A549 (cell line): ENCODE results near the gene TUT4. TPM values are rescaled to one million over a fixed set of nuclear protein-coding genes. Genes with fewer than 3 reads are reported as not detected.
A peak's percentile ranks its signal among the peaks of the same experiment; 100 is the strongest.

Source experiments
- ATAC-seq, 2 experiments: fragments of 200-7000 bp in 1 of 2; fragments of >200 bp in 1 of 2; cut with Nextera tagmentation in 1 of 2; cut with Tn5 transposase in 1 of 2; 3 replicates each; pipeline versions ENCODE4 v1.8.0 to v1.9.1; 2018 to 2020; ENCODE audit warnings: mild to moderate bottlenecking in 1 of 2, moderate library complexity in 1 of 2
- CTCF ChIA-PET: fragments of 300-600 bp; sonication (Branson Sonifier 250); formaldehyde crosslinking; extraction: SDS; loops from one replicate; lab custom pipeline; 2021; ENCODE audit warnings: antibody characterized with exemption, inconsistent platforms; lab: Yijun Ruan, JAX
- POLR2A ChIA-PET: fragments of 350-600 bp; formaldehyde crosslinking; extraction: SDS; loops from one replicate; lab custom pipeline; 2021; ENCODE audit warnings: antibody characterized with exemption, inconsistent platforms; lab: Yijun Ruan, JAX
- DNase-seq, 2 experiments: peaks; one replicate each; pipeline versions ENCODE4 v3.0.0 to v3.0.0-alpha.2; 2011 to 2016; ENCODE audit warnings: low read depth in 1 of 2, low spot score in 1 of 2
- FAIRE-seq: peaks from 2 replicates; lab custom pipeline; 2011; peaks lifted over from hg19 to GRCh38; lab: Jason Lieb, UNC
- H3K27ac ChIP-seq, 2 experiments: fragments of >200 bp; sonication (Bioruptor Twin); formaldehyde crosslinking; 3 replicates each; pipeline ENCODE4 v1.5.1; 2016 to 2017
- H3K4me1 ChIP-seq: fragments of >200 bp; sonication (Bioruptor Twin); formaldehyde crosslinking; 3 replicates; pipeline ENCODE4 v1.6.1; 2016
- H3K4me2 ChIP-seq: fragments of >200 bp; sonication (Bioruptor Twin); formaldehyde crosslinking; 3 replicates; pipeline ENCODE4 v1.6.1; 2016
- H3K4me3 ChIP-seq: fragments of >200 bp; sonication (Bioruptor Twin); formaldehyde crosslinking; 3 replicates; pipeline ENCODE4 v1.5.1; 2016
- H3K9me3 ChIP-seq: fragments of >200 bp; sonication (Bioruptor Twin); formaldehyde crosslinking; 3 replicates; pipeline ENCODE4 v1.6.1; 2016
- CBX2 ChIP-seq: fragments of 200-600 bp; sonication (generic); IDR thresholded peaks from 2 replicates; pipeline ENCODE4 v1.6.1; 2016; ENCODE audit warnings: low read depth, mild to moderate bottlenecking, borderline replicate concordance
- CBX8 ChIP-seq: fragments of 200-600 bp; sonication (generic); IDR thresholded peaks from 2 replicates; pipeline ENCODE4 v1.6.1; 2016
- CEBPB ChIP-seq, 2 experiments: fragments of >200 bp in 1 of 2; sonication (Bioruptor Twin) in 1 of 2; formaldehyde crosslinking in 1 of 2; IDR thresholded peaks; 2 replicates each; pipeline ENCODE4 v1.6.1; 2012 to 2016
- CTCF ChIP-seq: fragments of >200 bp; sonication (Bioruptor Twin); formaldehyde crosslinking; IDR thresholded peaks from 3 replicates; pipeline ENCODE4 v1.5.1; 2016
- EHMT2 ChIP-seq: fragments of 200-600 bp; sonication (generic); IDR thresholded peaks from 2 replicates; pipeline ENCODE4 v1.6.1; 2016; ENCODE audit warnings: antibody characterized with exemption, low read depth, mild to moderate bottlenecking, moderate library complexity
- FOSL2 ChIP-seq, 2 experiments: fragments of 450-650 bp in 1 of 2; fragments of >200 bp in 1 of 2; sonication (Bioruptor Twin) in 1 of 2; formaldehyde crosslinking; IDR thresholded peaks; 2 replicates each; pipeline versions ENCODE4 v1.5.0 to v1.6.1; 2016 to 2020; ENCODE audit warnings: mild to moderate bottlenecking in 1 of 2, moderate library complexity in 1 of 2
- GATA3 ChIP-seq: IDR thresholded peaks from 2 replicates; pipeline ENCODE4 v1.6.1; 2012; ENCODE audit warnings: borderline replicate concordance
- HEYL ChIP-seq: fragments of 250-450 bp; sonication (Bioruptor Pico); IDR thresholded peaks from 2 replicates; pipeline ENCODE4 v1.8.0; 2021; ENCODE audit warnings: mild to moderate bottlenecking, moderate library complexity
- HOXA7 ChIP-seq: fragments of 250-450 bp; sonication (Bioruptor Pico); IDR thresholded peaks from 2 replicates; pipeline ENCODE4 v1.5.0; 2020; ENCODE audit warnings: mild to moderate bottlenecking, moderate library complexity
- HOXB13 ChIP-seq: fragments of 250-450 bp; sonication (Bioruptor Pico); IDR thresholded peaks from 2 replicates; pipeline ENCODE4 v1.5.0; 2020; ENCODE audit warnings: low read depth, mild to moderate bottlenecking, moderate library complexity
- KDM5A ChIP-seq: fragments of 200-600 bp; sonication (generic); IDR thresholded peaks from 2 replicates; pipeline ENCODE4 v1.6.1; 2016; ENCODE audit warnings: antibody characterized with exemption, mild to moderate bottlenecking
- MAFK ChIP-seq: fragments of 450-650 bp; IDR thresholded peaks from 2 replicates; pipeline ENCODE4 v1.6.1; 2014; ENCODE audit not compliant: partially characterized antibody
- MAX ChIP-seq: IDR thresholded peaks from 2 replicates; pipeline ENCODE4 v1.6.1; 2012
- PHF8 ChIP-seq: fragments of 200-600 bp; sonication (generic); IDR thresholded peaks from 2 replicates; pipeline ENCODE4 v1.6.1; 2016; ENCODE audit warnings: low read depth, mild to moderate bottlenecking, antibody characterized with exemption, moderate library complexity, borderline replicate concordance
- POLR2A ChIP-seq: IDR thresholded peaks from 2 replicates; pipeline ENCODE4 v1.6.1; 2012; ENCODE audit warnings: mild to moderate bottlenecking, low read length
- POLR2AphosphoS2 ChIP-seq: conservative IDR thresholded peaks from 2 replicates; pipeline ENCODE4 v1.6.1; 2012; ENCODE audit warnings: low read length, improper control_type of control experiment, inconsistent platforms
- RFX5 ChIP-seq: fragments of 450-650 bp; IDR thresholded peaks from 2 replicates; pipeline ENCODE4 v1.7.1; 2014; ENCODE audit warnings: antibody characterized with exemption, mild to moderate bottlenecking, moderate library complexity
- SREBF2 ChIP-seq: fragments of 450-650 bp; IDR thresholded peaks from 2 replicates; pipeline ENCODE4 v1.6.1; 2014; ENCODE audit warnings: mild to moderate bottlenecking, moderate library complexity
- TFCP2L1 ChIP-seq: fragments of 250-450 bp; sonication (Bioruptor Pico); IDR thresholded peaks from 2 replicates; pipeline ENCODE4 v1.5.0; 2021; ENCODE audit warnings: mild to moderate bottlenecking
- ZFP36 ChIP-seq: fragments of 450-650 bp; IDR thresholded peaks from 2 replicates; pipeline ENCODE4 v1.6.1; 2014; ENCODE audit warnings: borderline replicate concordance; ENCODE audit not compliant: partially characterized antibody
- ZNF302 ChIP-seq: fragments of 250-450 bp; sonication (Bioruptor Pico); IDR thresholded peaks from 2 replicates; pipeline ENCODE4 v1.9.0; 2021; ENCODE audit warnings: inconsistent platforms, mild to moderate bottlenecking, moderate library complexity
- WGBS: methylation state at CpG from one replicate; pipeline ENCODE4 v1.1.6; 2017; ENCODE audit errors: missing lambda C conversion rate; 5-methylcytosine and 5-hydroxymethylcytosine counted together
- polyA plus RNA-seq, 4 experiments: library from polyadenylated mRNA; depleted of rRNA in 3 of 4; stranded (reverse); fragments of >200 nt; fragmentation: RNase III in 1 of 4; extraction: RNeasy Plus Mini Kit Qiagen cat#74134 plus additional on column Dnase treatment in 1 of 4; gene quantifications; 2 replicates in 3 of 4; 3 replicates in 1 of 4; pipeline ENCODE4 v1.2.3, GENCODE V29; 2011 to 2017
- TF ChIP-seq, protein P1 (sequence below): fragments of >200 bp; sonication (Bioruptor Twin); formaldehyde crosslinking; IDR thresholded peaks from 3 replicates; pipeline ENCODE4 v1.6.1; 2016
- TF ChIP-seq, protein P2 (sequence below): fragments of >200 bp; sonication (Bioruptor Twin); formaldehyde crosslinking; IDR thresholded peaks from 2 replicates; pipeline ENCODE4 v1.6.1; 2016

The TUT4 gene
- polyA plus RNA-seq, 2 of the 4 experiments (the other 2 are of a cell fraction): 25.3 to 34.1 TPM

- peak; percentile 72 to 80 for ATAC-seq
- no peaks in the 10 kb centered on the region for H3K9me3 ChIP-seq
- peak overlapping the region; percentile 93 for H3K4me3 ChIP-seq
- peak overlapping the region; percentile 94 for H3K4me2 ChIP-seq
- peak overlapping the region; percentile 93 to 94 for H3K27ac ChIP-seq
- ChIA-PET CTCF (interaction anchor here (1.1 to 1.4 kb wide), 2 partner anchors 11 to 37 kb away, joined by 3 read pairs; partner anchors contain the start of gene CC2D1B), POLR2A (interaction anchor here (0.5 to 1.7 kb wide), 6 partner anchors 38 to 506 kb away, joined by 3 to 10 read pairs (median 5); partner anchors contain the start of genes TUT4 and ZYG11A)
- FAIRE-seq: no peak
- 3% methylated on average over 16 of the region's 16 CpGs for WGBS
- peak; percentile 57 to 74 for DNase-seq
- peaks cover 21% of the 10 kb centered on the region; the same call in 2 of the 3 replicates for H3K4me1 ChIP-seq
- TF ChIP-seq ZNF302 (no peak), POLR2AphosphoS2 (no peak), KDM5A (no peak), MAFK (peak; percentile 32), EHMT2 (no peak), CBX2 (no peak), CBX8 (no peak), TFCP2L1 (CRISPR knock-in tag) (no peak)
- TF ChIP-seq, protein P1, sequence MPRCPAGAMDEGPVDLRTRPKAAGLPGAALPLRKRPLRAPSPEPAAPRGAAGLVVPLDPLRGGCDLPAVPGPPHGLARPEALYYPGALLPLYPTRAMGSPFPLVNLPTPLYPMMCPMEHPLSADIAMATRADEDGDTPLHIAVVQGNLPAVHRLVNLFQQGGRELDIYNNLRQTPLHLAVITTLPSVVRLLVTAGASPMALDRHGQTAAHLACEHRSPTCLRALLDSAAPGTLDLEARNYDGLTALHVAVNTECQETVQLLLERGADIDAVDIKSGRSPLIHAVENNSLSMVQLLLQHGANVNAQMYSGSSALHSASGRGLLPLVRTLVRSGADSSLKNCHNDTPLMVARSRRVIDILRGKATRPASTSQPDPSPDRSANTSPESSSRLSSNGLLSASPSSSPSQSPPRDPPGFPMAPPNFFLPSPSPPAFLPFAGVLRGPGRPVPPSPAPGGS: no peak
These were observed 149.3 kb downstream of the TUT4 start for GRCh38 chr1:52403566-52404115.

DNA sequence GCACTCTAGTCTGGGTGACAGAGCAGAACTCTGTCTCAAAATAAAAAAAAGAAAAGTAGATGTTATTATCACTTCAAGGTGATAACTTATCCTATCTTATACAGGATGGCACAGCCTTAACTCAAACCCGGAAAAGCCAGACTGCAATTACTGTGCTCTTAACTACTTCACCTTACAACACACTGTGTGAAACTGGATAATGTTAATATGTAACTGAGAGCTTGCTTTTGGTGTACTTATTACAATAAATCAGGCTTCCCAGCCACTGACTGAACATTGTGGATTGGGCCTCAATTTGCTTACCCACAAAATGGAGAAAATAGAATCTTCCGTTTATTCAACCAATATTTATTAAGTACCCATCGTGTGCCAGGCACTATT, 150.0 kb downstream of the TUT4 start:
- peak overlapping the region; percentile 93 for H3K4me3 ChIP-seq
- no peak for FAIRE-seq
- peak overlapping the region; percentile 94 for H3K4me2 ChIP-seq
- H3K27ac ChIP-seq: peak overlapping the region; percentile 93 to 94; a peak in 5 of 6 replicates
- CTCF ChIA-PET: no interaction called here
- ATAC-seq: no peak
- no peaks in the 10 kb centered on the region for H3K9me3 ChIP-seq
- peaks cover 21% of the 10 kb centered on the region; the same call in 2 of the 3 replicates for H3K4me1 ChIP-seq
- 9% methylated on average over 3 of the region's 3 CpGs for WGBS
- POLR2A ChIA-PET: no interaction called here
- no peak for DNase-seq
- TF ChIP-seq RFX5: no peak
- TF ChIP-seq, protein P1: no peak
- no peak for TF ChIP-seq CBX8
- no peak for TF ChIP-seq GATA3
- TF ChIP-seq MAX: no peak
- TF ChIP-seq HOXA7 (CRISPR knock-in tag): no peak
- no peak for TF ChIP-seq SREBF2
- TF ChIP-seq POLR2A: no peak

- H3K4me3 ChIP-seq: no peak overlapping the region
- ATAC-seq (no peak), FAIRE-seq (no peak), DNase-seq (no peak)
- no peak overlapping the region for H3K27ac ChIP-seq
- H3K4me2 ChIP-seq: no peak overlapping the region
- POLR2A ChIA-PET: no interaction called here
- CTCF ChIA-PET: no interaction called here
- TF ChIP-seq, protein P2, sequence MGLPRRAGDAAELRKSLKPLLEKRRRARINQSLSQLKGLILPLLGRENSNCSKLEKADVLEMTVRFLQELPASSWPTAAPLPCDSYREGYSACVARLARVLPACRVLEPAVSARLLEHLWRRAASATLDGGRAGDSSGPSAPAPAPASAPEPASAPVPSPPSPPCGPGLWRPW: no peak
- TF ChIP-seq FOSL2 (IDR thresholded peaks at IDR 0.05) (no peak), FOSL2 (CRISPR knock-in tag; IDR thresholded peaks at IDR 0.05) (0 out of 2 replicates have a peak, but pooled peaks have one; percentile 9)
- H3K9me3 ChIP-seq: no peaks in the 10 kb centered on the region
- WGBS: 88% methylated on average over 6 of the region's 6 CpGs
- H3K4me1 ChIP-seq: peaks cover 13% of the 10 kb centered on the region; the same call in 2 of the 3 replicates
These were observed 152.8 kb downstream of the TUT4 start for GRCh38 chr1:52400131-52400530.

DNA sequence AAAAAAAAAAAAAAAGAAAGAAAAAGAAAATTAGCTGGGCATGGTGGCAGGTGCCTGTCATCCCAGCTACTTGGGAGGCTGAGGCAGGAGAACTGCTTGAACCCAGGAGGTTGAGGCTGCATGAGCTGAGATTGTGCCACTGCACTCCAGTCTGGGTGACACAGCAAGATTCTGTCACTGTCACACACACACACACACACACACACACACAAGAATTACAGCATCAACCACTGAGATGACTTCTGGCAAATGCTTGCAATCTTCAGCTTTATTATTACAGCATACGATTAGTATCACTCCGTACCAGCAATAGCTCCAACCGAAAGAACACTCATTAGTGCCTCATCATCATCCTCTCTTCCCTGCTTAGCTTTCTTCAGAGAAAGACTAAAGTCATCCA, 153.3 kb downstream of the TUT4 start:
- TF ChIP-seq HEYL (CRISPR knock-in tag) (no peak), HOXB13 (CRISPR knock-in tag) (no peak), RFX5 (no peak), PHF8 (no peak), ZFP36 (no peak), GATA3 (no peak), CTCF (no peak), FOSL2 (IDR thresholded peaks at IDR 0.05) (no peak), FOSL2 (CRISPR knock-in tag; IDR thresholded peaks at IDR 0.05) (no peak), CEBPB (IDR thresholded peaks at IDR 0.05) (no peak)
- CTCF ChIA-PET: no interaction called here
- Histone ChIP-seq H3K27ac (no peak overlapping the region), H3K4me3 (no peak overlapping the region), H3K4me1 (peaks cover 13% of the 10 kb centered on the region; the same call in 2 of the 3 replicates), H3K4me2 (no peak overlapping the region), H3K9me3 (no peaks in the 10 kb centered on the region)
- POLR2A ChIA-PET: no interaction called here
- WGBS: 93% methylated on average over 3 of the region's 3 CpGs
- FAIRE-seq (no peak), DNase-seq (no peak), ATAC-seq (no peak)
